GM06990 (cell line): ENCODE measurements around the gene RXFP2.

Experiments
- DNase-seq: peaks from one replicate; pipeline ENCODE4 v3.0.0-alpha.2; 2011; ENCODE audit not compliant: insufficient read length; ENCODE audit errors: extremely low read depth
- H3K27me3 ChIP-seq: replicated peaks from 2 replicates; pipeline ENCODE4 v1.6.0; 2011; ENCODE audit warnings: low read length; ENCODE audit not compliant: control insufficient read depth, insufficient read depth
- H3K36me3 ChIP-seq: 2 replicates; pipeline ENCODE4 v1.5.1; 2011; ENCODE audit warnings: low read length; ENCODE audit not compliant: control insufficient read depth, insufficient read depth
- H3K4me3 ChIP-seq: replicated peaks from 2 replicates; pipeline ENCODE4 v1.5.1; 2011; ENCODE audit warnings: low read depth, mild to moderate bottlenecking, control low read depth, low read length
- TF ChIP-seq, protein P1 (sequence below): IDR thresholded peaks from 2 replicates; pipeline ENCODE4 v1.5.1; 2011; ENCODE audit warnings: low read length, control low read depth, mild to moderate bottlenecking, inconsistent platforms; ENCODE audit not compliant: insufficient read depth, poor library complexity, severe bottlenecking

Gene RXFP2

DNA sequence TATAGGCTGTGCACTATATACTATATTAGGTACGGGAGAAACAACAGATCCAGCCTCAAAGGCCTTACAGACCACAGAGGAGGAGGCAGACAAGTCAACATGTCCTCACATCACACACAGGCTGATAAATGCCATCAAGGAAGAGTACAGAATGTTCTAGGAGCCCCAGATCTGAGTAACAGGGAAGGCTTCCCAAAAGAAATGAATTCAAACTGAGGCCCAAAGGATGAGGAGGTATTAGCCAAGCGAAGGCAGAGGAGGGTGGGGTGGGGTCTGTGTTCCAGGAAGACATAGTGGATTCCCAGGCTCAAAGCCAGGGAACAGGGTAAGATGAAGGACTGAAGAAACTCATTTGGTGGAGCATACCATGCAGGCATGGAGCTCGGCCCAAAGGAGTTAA is 55.1 kb downstream of the RXFP2 start:
- no peaks in the 10 kb centered on the region for H3K27me3 ChIP-seq
- TF ChIP-seq, protein P1, sequence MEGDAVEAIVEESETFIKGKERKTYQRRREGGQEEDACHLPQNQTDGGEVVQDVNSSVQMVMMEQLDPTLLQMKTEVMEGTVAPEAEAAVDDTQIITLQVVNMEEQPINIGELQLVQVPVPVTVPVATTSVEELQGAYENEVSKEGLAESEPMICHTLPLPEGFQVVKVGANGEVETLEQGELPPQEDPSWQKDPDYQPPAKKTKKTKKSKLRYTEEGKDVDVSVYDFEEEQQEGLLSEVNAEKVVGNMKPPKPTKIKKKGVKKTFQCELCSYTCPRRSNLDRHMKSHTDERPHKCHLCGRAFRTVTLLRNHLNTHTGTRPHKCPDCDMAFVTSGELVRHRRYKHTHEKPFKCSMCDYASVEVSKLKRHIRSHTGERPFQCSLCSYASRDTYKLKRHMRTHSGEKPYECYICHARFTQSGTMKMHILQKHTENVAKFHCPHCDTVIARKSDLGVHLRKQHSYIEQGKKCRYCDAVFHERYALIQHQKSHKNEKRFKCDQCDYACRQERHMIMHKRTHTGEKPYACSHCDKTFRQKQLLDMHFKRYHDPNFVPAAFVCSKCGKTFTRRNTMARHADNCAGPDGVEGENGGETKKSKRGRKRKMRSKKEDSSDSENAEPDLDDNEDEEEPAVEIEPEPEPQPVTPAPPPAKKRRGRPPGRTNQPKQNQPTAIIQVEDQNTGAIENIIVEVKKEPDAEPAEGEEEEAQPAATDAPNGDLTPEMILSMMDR = no peak
- no peak overlapping the region for H3K4me3 ChIP-seq
- H3K36me3 ChIP-seq = no peaks in the 10 kb centered on the region
- no peak for DNase-seq

DNA sequence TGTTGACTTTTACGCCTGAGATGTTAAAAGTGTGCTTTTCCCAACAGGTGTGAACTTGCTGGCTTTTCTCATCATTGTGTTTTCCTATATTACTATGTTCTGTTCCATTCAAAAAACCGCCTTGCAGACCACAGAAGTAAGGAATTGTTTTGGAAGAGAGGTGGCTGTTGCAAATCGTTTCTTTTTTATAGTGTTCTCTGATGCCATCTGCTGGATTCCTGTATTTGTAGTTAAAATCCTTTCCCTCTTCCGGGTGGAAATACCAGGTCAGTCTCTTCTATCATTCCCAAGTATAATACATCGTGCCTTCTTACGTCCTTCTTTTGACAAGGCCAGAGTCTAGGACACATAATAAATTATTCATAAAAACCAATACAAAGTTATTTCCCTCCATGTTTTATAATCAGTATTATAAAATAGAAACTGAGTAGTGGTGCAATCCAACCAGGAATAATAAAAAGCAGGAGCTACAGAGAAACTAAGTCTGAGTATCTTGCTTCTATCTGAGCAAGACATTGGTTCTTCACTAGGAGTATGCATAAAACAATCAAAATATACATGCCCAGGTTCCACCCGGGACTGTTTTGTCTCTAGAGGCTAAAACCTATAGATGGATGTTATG is 57.9 kb downstream of the RXFP2 start:
- TF ChIP-seq, protein P1 = no peak
- H3K27me3 ChIP-seq = no peaks in the 10 kb centered on the region
- no peak overlapping the region for H3K4me3 ChIP-seq
- H3K36me3 ChIP-seq = no peaks in the 10 kb centered on the region
- DNase-seq = no peak

DNA sequence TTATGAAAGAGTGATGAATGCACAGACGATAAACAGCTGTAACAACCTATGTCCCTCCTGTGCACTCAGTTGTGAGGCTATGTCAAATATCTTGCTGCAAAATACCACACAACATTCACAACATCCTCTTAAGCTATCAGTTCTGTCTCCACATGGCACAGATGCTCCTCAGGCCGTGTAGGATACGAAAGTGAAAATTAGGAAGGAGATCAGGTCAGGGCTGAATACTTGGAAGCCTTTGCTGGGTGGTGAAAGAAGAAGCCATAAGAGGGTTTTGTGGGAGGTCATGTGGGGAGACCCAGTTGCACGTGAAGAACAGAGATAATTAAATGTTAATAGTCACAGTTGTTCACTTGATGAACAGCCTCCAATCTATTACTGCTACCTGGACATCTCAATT is 58.9 kb downstream of the RXFP2 start:
- no peak for DNase-seq
- TF ChIP-seq, protein P1 = no peak
- H3K27me3 ChIP-seq = no peaks in the 10 kb centered on the region
- no peak overlapping the region for H3K4me3 ChIP-seq
- no peaks in the 10 kb centered on the region for H3K36me3 ChIP-seq

DNA sequence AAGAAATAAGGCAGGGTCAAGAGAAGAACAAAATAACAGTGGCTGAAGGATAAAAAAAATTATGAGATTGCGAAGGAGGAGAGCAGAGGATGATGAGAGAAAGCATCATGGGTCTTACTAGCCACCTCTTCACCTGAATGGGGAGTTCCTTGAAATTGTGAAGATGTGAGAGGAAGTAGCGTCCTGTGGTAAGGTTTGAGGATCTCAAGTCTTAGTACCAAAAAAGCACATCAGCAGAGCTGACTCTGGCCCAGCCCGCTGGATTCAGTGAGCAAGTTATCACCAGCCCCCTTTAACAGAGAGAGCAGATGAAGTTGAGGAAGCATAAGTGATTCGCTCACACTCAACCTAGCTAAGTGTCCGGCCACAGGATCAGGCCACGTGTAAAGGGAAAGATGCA is 61.8 kb downstream of the RXFP2 start:
- Histone ChIP-seq H3K36me3 (no peaks in the 10 kb centered on the region), H3K4me3 (no peak overlapping the region), H3K27me3 (no peaks in the 10 kb centered on the region)
- TF ChIP-seq, protein P1 = no peak
- no peak for DNase-seq

DNA sequence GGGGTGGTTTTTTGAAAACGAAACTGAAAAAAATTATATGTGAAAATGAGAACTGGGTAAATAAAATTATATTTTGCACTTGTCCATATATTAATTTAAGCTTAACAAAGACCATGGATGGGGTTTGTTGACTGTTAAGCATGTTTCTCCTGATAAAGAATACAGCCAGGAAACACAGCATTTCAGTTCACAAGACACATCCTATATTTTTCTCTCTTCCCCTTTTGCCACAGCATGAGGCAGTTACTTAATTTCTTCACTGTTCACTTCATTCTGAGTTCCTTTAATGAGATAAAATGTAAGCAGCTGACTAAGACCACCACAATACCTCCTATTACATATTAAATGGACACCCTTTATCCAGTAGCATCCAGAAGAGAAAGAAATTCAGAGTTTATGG is 64.0 kb downstream of the RXFP2 start:
- DNase-seq = no peak
- no peaks in the 10 kb centered on the region for H3K36me3 ChIP-seq
- H3K27me3 ChIP-seq = no peaks in the 10 kb centered on the region
- no peak overlapping the region for H3K4me3 ChIP-seq
- TF ChIP-seq, protein P1 = no peak

DNA sequence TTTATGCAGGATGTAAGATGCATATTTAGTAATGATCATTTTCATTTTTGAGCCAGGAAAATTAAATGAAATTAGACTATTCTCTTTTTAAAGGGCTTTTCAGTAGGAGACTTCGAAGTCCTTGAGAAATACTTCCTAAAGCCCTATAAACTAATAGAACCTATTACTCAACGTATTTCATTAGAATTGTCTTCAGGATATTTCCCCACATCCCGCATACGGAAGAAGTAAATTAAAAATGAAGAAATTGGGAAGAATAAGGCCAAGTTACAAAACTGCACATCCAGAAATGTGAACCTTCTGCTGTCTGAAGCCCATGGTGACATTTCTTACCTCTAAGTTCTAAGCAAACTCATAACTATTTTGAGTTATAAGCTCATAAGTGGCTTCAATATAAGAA is 66.5 kb downstream of the RXFP2 start:
- no peaks in the 10 kb centered on the region for H3K36me3 ChIP-seq
- no peaks in the 10 kb centered on the region; the same call in 1 of the 2 replicates for H3K27me3 ChIP-seq
- no peak for DNase-seq
- TF ChIP-seq, protein P1 = no peak
- no peak overlapping the region for H3K4me3 ChIP-seq
